Progenitor cell of endocrine pancreas (in vitro differentiated cells): ENCODE data around the gene WASF2. TPM values are rescaled to one million over a fixed set of nuclear protein-coding genes. Genes with fewer than 3 reads are reported as not detected.

Source experiments
- DNase-seq: peaks from one replicate; pipeline ENCODE4 v3.0.0; 2021; ENCODE audit warnings: low spot score; ENCODE audit not compliant: unreplicated experiment
- H3K27ac Mint-ChIP-seq: 2 replicates; pipeline ENCODE4 v1.8.0; 2021; ENCODE audit warnings: mild to moderate bottlenecking, moderate library complexity, mixed read lengths
- H3K27me3 Mint-ChIP-seq: 2 replicates; pipeline ENCODE4 v1.8.0; 2021; ENCODE audit warnings: mixed read lengths
- H3K36me3 Mint-ChIP-seq: 2 replicates; pipeline ENCODE4 v1.8.0; 2022; ENCODE audit warnings: mixed read lengths; ENCODE audit not compliant: insufficient read depth
- H3K4me1 Mint-ChIP-seq: 2 replicates; pipeline ENCODE4 v1.8.0; 2021; ENCODE audit warnings: low read depth, mixed read lengths
- H3K4me3 Mint-ChIP-seq: 2 replicates; pipeline ENCODE4 v1.8.0; 2021; ENCODE audit warnings: low read depth, mild to moderate bottlenecking, moderate library complexity, mixed read lengths
- H3K9me3 Mint-ChIP-seq: 2 replicates; pipeline ENCODE4 v1.8.0; 2021; ENCODE audit warnings: low read depth, mixed read lengths
- CTCF ChIP-seq: fragments of 200-600 bp; sonication (generic); IDR thresholded peaks from one replicate; pipeline ENCODE4 v1.5.0; 2021; ENCODE audit warnings: antibody characterized with exemption, mild to moderate bottlenecking; ENCODE audit not compliant: unreplicated experiment
- total RNA-seq: library from RNA; stranded (reverse); gene quantifications from 2 replicates; pipeline ENCODE4 v1.2.1, GENCODE V29; 2021

WASF2 gene
- total RNA-seq, 1 donor from 2014 or later, result 76.9 TPM

- TF ChIP-seq CTCF, result no peak
- Mint-ChIP-seq H3K36me3 (peaks cover 15% of the 10 kb centered on the region), H3K27me3 (no peaks in the 10 kb centered on the region)
Measured at GRCh38 chr1:27535386-27535785, 45.4 kb upstream of the WASF2 start.

GRCh38 chr1:27531959-27532685 lies 42.2 kb upstream of the WASF2 start:
- peaks cover 9% of the 10 kb centered on the region for H3K36me3 Mint-ChIP-seq
- H3K27ac Mint-ChIP-seq, result peak overlapping the region; percentile 49
- TF ChIP-seq CTCF, result no peak
- no peaks in the 10 kb centered on the region for H3K27me3 Mint-ChIP-seq
- peaks cover 26% of the 10 kb centered on the region for H3K4me1 Mint-ChIP-seq
- DNase-seq, result no peak
- H3K9me3 Mint-ChIP-seq, result no peaks in the 10 kb centered on the region
- no peak overlapping the region for H3K4me3 Mint-ChIP-seq

More at GRCh38 chr1:27535386-27535785, 45.4 kb upstream of the WASF2 start:
- Mint-ChIP-seq H3K27ac (no peak overlapping the region), H3K9me3 (no peaks in the 10 kb centered on the region), H3K4me3 (no peak overlapping the region), H3K4me1 (peaks cover 18% of the 10 kb centered on the region)
- no peak for DNase-seq

GRCh38 chr1:27530192-27530591 lies 40.2 kb upstream of the WASF2 start:
- TF ChIP-seq CTCF, result no peak
- no peak overlapping the region for H3K4me3 Mint-ChIP-seq
- H3K27me3 Mint-ChIP-seq, result no peaks in the 10 kb centered on the region
- peaks cover 9% of the 10 kb centered on the region for H3K36me3 Mint-ChIP-seq
- no peak overlapping the region for H3K27ac Mint-ChIP-seq
- peaks cover 34% of the 10 kb centered on the region for H3K4me1 Mint-ChIP-seq
- no peak for DNase-seq
- no peaks in the 10 kb centered on the region for H3K9me3 Mint-ChIP-seq

- Mint-ChIP-seq H3K27me3 (no peaks in the 10 kb centered on the region), H3K4me1 (peaks cover 37% of the 10 kb centered on the region), H3K27ac (peak overlapping the region; percentile 86), H3K36me3 (peaks cover 8% of the 10 kb centered on the region), H3K4me3 (peak overlapping the region; percentile 25), H3K9me3 (no peaks in the 10 kb centered on the region)
- no peak for TF ChIP-seq CTCF
- DNase-seq, result no peak
Measured at GRCh38 chr1:27529704-27530018, 39.7 kb upstream of the WASF2 start.

- no peak for DNase-seq
- TF ChIP-seq CTCF, result no peak
- H3K36me3 Mint-ChIP-seq, result peaks cover 8% of the 10 kb centered on the region
- H3K4me1 Mint-ChIP-seq, result peaks cover 41% of the 10 kb centered on the region
- H3K9me3 Mint-ChIP-seq, result no peaks in the 10 kb centered on the region
- H3K27me3 Mint-ChIP-seq, result no peaks in the 10 kb centered on the region
- peak overlapping the region; percentile 71 for H3K4me3 Mint-ChIP-seq
- peak overlapping the region; percentile 86 for H3K27ac Mint-ChIP-seq
Measured at GRCh38 chr1:27528818-27529703, 39.1 kb upstream of the WASF2 start.
